GM12874 (cell line): ENCODE measurements around the gene MBOAT1.

Experiments used
- CTCF ChIP-seq: IDR thresholded peaks from 2 replicates; pipeline ENCODE4 v1.5.1; 2011; ENCODE audit warnings: low read depth, mild to moderate bottlenecking, control low read depth, low read length, moderate library complexity; ENCODE audit not compliant: insufficient read depth

MBOAT1 gene

GRCh38 chr6:20182926-20183521 lies 29.2 kb downstream of the MBOAT1 start:
- TF ChIP-seq CTCF: no peak

DNA sequence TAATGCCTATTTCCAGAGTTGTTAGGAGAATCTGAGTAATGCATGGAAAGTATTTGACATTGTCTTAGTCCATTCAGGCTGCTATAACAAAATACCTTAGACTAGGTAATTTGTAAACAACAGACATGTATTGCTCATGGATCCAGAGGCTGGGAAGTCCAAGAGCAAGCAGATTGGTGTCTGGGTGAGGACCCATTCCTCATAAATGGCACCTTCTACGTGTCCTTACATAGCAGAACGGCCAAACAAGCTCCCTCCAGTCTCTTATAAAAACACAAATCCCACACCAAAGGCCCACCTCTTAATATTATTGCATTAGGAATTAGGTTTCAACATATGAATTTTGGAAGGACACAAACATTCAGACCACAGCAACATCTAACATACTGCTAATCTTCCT lies 30.2 kb downstream of the MBOAT1 start:
- TF ChIP-seq CTCF: no peak

DNA sequence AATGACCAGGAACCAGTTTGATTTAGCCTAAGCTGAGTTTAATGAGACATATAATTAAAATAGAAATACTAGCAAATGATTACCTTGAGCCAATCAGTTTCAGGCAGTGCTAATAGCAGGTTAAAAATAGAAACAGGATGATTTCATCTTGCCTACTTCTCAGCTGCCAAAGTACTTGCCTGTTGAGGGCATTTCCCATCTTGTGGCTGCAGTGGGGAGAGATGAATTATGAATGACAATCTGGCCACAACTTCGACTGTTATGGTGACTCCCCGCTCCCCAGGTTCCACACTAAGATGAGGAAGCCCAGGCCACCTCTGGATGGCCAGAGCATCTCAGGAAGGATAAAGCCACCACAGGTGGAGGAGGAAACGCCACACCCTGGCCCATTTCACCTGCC lies 31.3 kb downstream of the MBOAT1 start:
- no peak for TF ChIP-seq CTCF

- TF ChIP-seq CTCF: no peak
Measured at GRCh38 chr6:20178327-20178726, 33.9 kb downstream of the MBOAT1 start.

- TF ChIP-seq CTCF: no peak
Measured at GRCh38 chr6:20175810-20176410, 36.4 kb downstream of the MBOAT1 start.

DNA sequence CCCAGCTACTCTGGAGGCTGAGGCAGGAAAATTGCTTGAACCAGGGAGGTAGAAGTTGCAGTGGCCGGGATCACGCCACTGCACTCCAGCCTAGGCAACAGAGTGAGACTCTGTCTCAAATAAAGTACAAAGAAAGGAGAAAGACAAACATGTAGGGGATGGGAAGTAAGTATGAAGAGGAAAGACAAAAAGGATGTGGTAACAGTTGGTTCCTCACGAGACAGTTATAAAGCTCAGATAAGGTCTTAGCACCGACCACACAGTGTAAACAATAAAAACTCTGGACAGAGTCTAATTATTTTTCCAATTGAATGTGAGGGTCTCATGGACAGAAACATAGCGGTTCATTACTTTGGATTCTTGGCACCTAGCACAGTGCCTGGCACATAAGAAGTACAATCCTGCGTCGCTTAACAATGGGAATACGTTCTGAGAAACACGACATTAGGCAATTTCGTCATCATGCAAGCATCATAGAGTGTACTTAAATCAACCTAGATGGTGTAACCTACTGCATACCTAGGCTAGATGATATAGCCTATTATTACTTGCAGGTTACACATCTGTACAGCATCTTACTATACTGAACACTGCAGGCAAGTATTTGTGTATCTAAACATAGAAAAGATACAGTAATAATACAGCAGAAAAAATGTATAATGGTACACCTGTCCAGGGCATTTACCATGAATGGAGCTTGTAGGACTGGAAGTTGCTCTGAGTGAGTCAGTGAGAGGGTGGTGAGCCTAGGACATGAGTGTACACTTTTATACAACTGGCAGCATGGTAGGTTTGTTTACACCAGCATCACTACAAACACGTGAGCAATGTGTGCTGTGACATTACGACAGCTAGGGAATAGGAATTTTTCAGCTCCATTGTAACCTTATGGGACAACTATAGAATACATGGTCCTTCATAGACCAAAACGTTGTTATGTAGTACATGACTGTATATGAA lies 38.2 kb downstream of the MBOAT1 start:
- TF ChIP-seq CTCF: no peak

- no peak for TF ChIP-seq CTCF
Measured at GRCh38 chr6:20172842-20173456, 39.3 kb downstream of the MBOAT1 start.
